GM19467 (cell line): ENCODE results near the gene BLTP2.

ENCODE experiments used
- ATAC-seq: cut with Tn5 transposase; IDR thresholded peaks from one replicate; pipeline ENCODE4 v1.9.1; 2021; ENCODE audit warnings: mild to moderate bottlenecking, moderate library complexity; ENCODE audit not compliant: unreplicated experiment

BLTP2 gene

DNA sequence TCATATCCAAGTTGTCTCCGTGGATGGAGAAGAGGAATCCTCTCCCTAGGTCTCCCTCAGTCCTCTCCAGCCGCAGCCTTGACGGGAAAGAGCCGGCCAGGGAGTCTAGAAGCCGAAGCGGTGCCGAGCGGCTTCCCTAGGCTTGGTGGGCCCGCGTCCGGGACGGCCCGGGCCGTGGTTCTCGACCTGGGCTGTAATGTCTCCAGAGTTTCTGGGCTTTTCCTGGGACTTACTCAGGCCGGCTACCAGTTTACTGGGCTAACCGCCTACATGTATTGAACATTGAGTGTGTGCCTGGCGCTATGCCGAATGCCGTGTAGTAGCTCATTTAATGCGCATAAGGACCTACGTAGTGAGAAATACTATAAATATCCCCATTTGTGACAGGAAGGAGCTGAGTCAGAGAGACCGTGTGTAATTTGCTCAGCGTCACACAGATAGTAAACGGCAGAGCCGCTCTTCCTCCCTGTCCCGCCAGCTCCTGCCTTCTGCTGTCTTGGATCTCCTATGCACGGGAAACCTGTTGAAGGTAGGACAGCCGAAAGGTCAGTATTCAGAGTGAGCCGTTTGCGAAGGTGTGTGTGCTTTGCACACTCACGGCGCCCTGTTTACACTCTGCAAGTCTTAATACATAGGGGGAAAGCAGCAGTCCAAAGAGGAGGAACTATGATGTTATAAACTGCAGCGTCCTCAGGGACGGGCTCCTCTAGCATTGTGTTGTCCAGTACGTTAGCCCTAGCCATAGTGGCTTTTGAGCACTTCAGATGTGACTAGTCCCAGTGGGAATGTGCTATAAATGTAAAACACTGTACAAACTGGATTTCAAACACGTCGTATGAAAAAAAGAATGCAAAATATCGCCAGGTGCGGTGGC lies 45.4 kb downstream of the BLTP2 start:
- ATAC-seq, result peak; percentile 40

DNA sequence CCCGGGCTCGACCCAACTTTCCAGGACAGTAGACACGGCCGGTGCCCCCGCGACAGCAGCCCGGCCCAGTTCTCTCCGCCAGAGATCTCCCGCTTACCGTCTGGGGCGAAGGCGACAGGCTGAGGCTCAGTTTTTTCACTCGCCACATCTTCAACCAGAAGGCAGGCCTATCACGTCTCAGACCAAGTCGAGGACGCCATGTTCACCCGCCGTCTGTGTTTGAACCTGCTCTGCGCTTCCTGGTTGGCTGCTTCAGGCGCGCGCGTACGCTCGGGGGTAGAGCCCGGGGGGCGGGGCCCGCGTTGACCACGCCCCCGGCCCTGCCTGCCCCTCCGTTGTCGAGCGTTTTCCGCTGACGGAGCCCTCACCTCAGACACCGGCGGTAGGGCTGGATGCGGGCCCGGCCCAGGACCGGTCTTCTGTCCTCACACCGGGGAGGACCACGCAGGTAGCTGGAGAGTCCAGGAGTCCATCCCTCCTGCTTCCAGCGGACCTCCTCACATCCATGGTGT lies 46.1 kb downstream of the BLTP2 start, which contains the start of gene SPAG5:
TSS of gene SPAG5 (minus strand) at position 227 of the 512 bp plus-strand sequence. CDS start at position 148, 79 bp downstream.
- ATAC-seq, result peak; percentile 78

DNA sequence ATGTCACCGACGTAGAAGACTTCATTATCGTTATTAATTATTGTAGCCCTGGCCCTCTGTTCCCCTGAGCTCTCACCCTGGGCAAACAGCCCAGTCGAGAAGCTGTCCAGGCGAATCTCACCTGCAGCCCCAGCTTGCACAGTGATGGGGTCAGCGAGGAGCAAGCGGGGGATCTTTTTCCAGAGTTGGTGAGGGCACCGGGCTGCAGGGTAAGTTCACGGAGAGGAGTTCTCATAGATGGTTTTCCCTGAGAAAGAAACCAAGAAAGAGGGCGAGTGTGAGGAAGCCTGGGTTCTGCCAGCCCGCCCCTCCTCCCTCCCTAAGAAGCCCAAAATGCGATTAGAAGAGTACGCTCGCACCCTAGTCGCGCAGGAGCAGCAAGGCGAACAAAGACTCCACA lies 46.6 kb downstream of the BLTP2 start:
- ATAC-seq, result no peak

DNA sequence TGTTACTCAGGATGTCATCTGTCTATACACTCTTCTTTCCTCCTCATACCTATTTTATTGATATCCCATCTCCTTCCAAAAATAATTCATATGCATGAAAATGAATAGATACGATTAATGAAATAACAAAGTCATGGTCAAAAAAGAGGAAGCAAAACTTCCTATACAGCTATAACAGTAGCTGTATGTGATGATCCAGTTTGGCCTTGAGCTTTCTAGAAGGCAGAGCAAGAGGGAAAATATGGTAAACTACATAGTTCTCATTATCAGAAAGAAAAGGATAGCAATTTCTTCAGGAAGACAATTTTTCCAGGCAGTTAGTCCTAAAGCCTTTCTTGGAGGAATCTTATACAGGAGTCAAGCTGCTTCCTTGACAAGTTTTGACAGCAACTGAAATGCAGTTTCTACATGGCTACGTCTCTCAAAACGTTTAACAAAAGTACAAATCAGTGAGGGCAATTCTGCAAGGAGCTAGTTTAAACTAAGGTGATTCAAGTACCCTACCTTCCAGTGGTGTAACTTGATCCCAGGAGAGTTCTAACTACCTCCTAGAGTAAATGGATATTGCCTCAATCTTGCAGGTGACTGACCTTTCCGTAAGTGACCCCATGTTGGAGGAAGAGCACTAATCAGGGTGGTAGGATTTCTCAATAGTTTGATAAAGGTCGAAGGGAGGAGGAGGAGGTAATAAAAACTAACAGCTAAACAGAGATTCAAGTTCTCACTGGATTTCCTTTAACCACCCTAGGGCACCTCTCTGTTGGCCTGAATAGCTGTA lies 47.2 kb downstream of the BLTP2 start:
- ATAC-seq, result no peak
